Gastrocnemius medialis (tissue), 4 donors: ENCODE measurements around the gene PLCH1.

Experiments used
- POLR2A ChIP-seq, 2 donors: fragments of 450-650 bp; IDR thresholded peaks; one replicate each; pipeline ENCODE4 v1.6.1; 2017; ENCODE audit warnings: antibody characterized with exemption in 2 of 2, mild to moderate bottlenecking in 2 of 2, moderate library complexity in 2 of 2
- TF ChIP-seq, protein P1 (sequence below), 5 experiments: fragments of 450-650 bp in 3 of 5; fragments of 200-600 bp in 2 of 5; sonication (generic) in 2 of 5; IDR thresholded peaks in 4 of 5; conservative IDR thresholded peaks in 1 of 5; 1 replicate in 4 of 5; 2 replicates in 1 of 5; pipeline ENCODE4 v1.5.1; 2016 to 2019; ENCODE audit warnings: antibody characterized with exemption in 5 of 5, mild to moderate bottlenecking in 3 of 5, moderate library complexity in 3 of 5

DNA sequence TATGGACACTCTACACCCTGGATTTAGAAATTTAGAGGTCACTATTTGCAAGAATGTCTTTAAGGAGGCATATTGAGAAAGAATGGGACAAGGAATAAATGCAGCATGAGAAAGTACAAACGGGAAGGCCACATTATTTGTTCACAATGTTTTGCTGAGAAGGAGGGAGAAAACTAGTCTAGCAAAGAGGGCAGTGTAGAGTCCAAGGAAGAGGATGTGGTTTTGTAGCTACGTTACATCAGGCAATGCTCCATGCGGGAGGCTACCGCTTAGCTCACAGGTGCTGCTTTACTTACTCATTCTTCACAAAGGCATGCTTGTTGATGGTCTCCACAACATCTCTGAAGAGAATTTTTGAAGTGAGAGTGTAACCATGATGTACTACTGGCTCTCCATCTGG lies 191.1 kb downstream of the PLCH1 start:
- no peak for TF ChIP-seq POLR2A (IDR thresholded peaks at IDR 0.05)
- TF ChIP-seq, protein P1, sequence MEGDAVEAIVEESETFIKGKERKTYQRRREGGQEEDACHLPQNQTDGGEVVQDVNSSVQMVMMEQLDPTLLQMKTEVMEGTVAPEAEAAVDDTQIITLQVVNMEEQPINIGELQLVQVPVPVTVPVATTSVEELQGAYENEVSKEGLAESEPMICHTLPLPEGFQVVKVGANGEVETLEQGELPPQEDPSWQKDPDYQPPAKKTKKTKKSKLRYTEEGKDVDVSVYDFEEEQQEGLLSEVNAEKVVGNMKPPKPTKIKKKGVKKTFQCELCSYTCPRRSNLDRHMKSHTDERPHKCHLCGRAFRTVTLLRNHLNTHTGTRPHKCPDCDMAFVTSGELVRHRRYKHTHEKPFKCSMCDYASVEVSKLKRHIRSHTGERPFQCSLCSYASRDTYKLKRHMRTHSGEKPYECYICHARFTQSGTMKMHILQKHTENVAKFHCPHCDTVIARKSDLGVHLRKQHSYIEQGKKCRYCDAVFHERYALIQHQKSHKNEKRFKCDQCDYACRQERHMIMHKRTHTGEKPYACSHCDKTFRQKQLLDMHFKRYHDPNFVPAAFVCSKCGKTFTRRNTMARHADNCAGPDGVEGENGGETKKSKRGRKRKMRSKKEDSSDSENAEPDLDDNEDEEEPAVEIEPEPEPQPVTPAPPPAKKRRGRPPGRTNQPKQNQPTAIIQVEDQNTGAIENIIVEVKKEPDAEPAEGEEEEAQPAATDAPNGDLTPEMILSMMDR (IDR thresholded peaks at IDR 0.05 in 4 of 5, conservative IDR thresholded peaks at IDR 0.05 in 1 of 5), result no peak
